ENCODE measurements around the gene KIF6.
"Not testable (repeated sequence)": the region's sequence is repeated elsewhere in the genome, so short reads cannot be mapped to it uniquely, and the experiment has no call there.

KIF6 gene

GRCh38 chr6:39507331-39507998 lies 217.7 kb downstream of the KIF6 start:
- POLR2A ChIA-PET, result no interaction called here
- DNase-seq (ENCODE audit: extremely low spot score), result no peak
- CTCF ChIA-PET, result no interaction called here
- TF ChIP-seq FOXK2 (IDR thresholded peaks at IDR 0.05) (no peak), NFRKB (IDR thresholded peaks at IDR 0.05) (no peak), CTBP1 (IDR thresholded peaks at IDR 0.05; ENCODE audit: borderline replicate concordance) (no peak), SP1 (IDR thresholded peaks at IDR 0.05) (no peak), ARNT (IDR thresholded peaks at IDR 0.05) (no peak), ELF4 (IDR thresholded peaks at IDR 0.05) (no peak), TARDBP (IDR thresholded peaks at IDR 0.05) (no peak)
- TF ChIP-seq, protein P1, sequence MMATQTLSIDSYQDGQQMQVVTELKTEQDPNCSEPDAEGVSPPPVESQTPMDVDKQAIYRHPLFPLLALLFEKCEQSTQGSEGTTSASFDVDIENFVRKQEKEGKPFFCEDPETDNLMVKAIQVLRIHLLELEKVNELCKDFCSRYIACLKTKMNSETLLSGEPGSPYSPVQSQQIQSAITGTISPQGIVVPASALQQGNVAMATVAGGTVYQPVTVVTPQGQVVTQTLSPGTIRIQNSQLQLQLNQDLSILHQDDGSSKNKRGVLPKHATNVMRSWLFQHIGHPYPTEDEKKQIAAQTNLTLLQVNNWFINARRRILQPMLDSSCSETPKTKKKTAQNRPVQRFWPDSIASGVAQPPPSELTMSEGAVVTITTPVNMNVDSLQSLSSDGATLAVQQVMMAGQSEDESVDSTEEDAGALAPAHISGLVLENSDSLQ (IDR thresholded peaks at IDR 0.05), result no peak

DNA sequence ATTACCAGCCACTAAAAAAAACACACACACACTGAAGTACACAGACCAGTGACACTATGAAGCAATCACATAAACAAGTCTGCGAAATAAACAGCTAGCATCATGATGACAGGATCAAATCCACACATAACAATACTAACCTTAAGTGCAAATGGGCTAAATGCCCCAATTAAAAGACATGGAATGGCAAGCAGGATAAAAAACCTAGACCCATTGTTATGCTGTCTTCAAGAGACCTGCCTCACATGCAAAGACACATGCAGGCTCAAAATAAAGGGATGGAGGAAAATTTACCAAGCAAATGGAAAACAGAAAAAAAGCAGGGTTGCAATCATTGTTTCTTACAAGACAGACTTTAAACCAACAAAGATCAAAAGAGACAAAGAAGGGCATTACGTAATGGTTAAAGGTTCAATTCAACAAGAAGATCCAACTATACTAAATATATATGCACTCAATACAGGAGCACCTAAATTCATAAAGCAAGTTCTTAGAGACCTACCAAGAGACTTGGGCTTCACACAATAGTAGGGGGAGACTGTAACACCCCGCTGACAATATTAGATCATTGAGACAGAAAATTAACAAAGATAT lies 222.7 kb downstream of the KIF6 start:
- DNase-seq (ENCODE audit: extremely low spot score); CTCF ChIA-PET; POLR2A ChIA-PET: not testable (repeated sequence)

- CTCF ChIA-PET, result interaction anchor here (0.5 kb wide), 1 partner anchor 30 kb away, joined by 3 read pairs; no protein-coding TSS in a partner anchor
- DNase-seq (ENCODE audit: extremely low spot score), result no peak
- POLR2A ChIA-PET, result no interaction called here
- TF ChIP-seq CTBP1 (IDR thresholded peaks at IDR 0.05; ENCODE audit: borderline replicate concordance) (no peak), FOXM1 (IDR thresholded peaks at IDR 0.05; ENCODE audit: borderline replicate concordance) (no peak), FOXK2 (IDR thresholded peaks at IDR 0.05) (no peak), ELF4 (IDR thresholded peaks at IDR 0.05) (no peak), FOXA1 (IDR thresholded peaks at IDR 0.05) (no peak), HDGF (IDR thresholded peaks at IDR 0.05; ENCODE audit: borderline replicate concordance) (no peak), ARNT (IDR thresholded peaks at IDR 0.05) (no peak), ZNF384 (IDR thresholded peaks at IDR 0.05) (no peak), BHLHE40 (IDR thresholded peaks at IDR 0.05; ENCODE audit: borderline replicate concordance) (no peak), LEF1 (IDR thresholded peaks at IDR 0.05; ENCODE audit: borderline replicate concordance) (no peak), SUZ12 (IDR thresholded peaks at IDR 0.05) (no peak), NFRKB (IDR thresholded peaks at IDR 0.05) (no peak), TARDBP (IDR thresholded peaks at IDR 0.05) (no peak)
These were observed 226.2 kb downstream of the KIF6 start for GRCh38 chr6:39499053-39499452.

DNA sequence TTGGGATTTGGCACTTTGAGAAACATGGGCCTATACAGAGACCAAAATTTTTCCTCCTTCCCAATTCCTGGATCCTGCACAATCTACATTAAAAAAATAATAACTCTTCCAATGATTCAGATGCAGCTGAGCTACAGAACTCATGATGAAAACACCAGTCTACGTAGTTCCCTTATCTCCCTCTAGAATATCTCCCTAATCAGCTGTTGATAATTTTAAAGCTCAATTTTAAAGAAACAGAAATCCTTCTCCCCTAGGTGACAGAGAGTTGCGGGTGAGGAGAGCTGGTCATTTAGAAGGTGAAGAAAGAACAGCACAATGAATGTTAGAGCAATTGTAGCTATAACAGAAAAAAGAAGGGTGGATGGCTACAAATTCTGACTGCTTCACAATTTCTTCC lies 227.1 kb downstream of the KIF6 start:
- no peak for DNase-seq (ENCODE audit: extremely low spot score)
- ChIA-PET POLR2A (no interaction called here), CTCF (interaction anchor here (0.6 kb wide), 1 partner anchor 113 kb away, joined by 3 read pairs; no protein-coding TSS in a partner anchor)
- no peak for TF ChIP-seq CTBP1 (IDR thresholded peaks at IDR 0.05; ENCODE audit: borderline replicate concordance)
- TF ChIP-seq TARDBP (IDR thresholded peaks at IDR 0.05), result no peak
- TF ChIP-seq FOXK2 (IDR thresholded peaks at IDR 0.05), result no peak
- no peak for TF ChIP-seq ELF4 (IDR thresholded peaks at IDR 0.05)
- TF ChIP-seq BHLHE40 (IDR thresholded peaks at IDR 0.05; ENCODE audit: borderline replicate concordance), result no peak
- no peak for TF ChIP-seq LEF1 (IDR thresholded peaks at IDR 0.05; ENCODE audit: borderline replicate concordance)
- no peak for TF ChIP-seq FOXM1 (IDR thresholded peaks at IDR 0.05; ENCODE audit: borderline replicate concordance)
- TF ChIP-seq NFRKB (IDR thresholded peaks at IDR 0.05), result no peak
- no peak for TF ChIP-seq SP1 (IDR thresholded peaks at IDR 0.05)
- TF ChIP-seq L3MBTL2 (conservative IDR thresholded peaks at IDR 0.05), result no peak
- TF ChIP-seq ZNF384 (IDR thresholded peaks at IDR 0.05), result no peak
- no peak for TF ChIP-seq SUZ12 (IDR thresholded peaks at IDR 0.05)
- TF ChIP-seq FOXA1 (IDR thresholded peaks at IDR 0.05), result no peak
- TF ChIP-seq ARNT (IDR thresholded peaks at IDR 0.05), result no peak
- TF ChIP-seq HDGF (IDR thresholded peaks at IDR 0.05; ENCODE audit: borderline replicate concordance), result no peak

DNA sequence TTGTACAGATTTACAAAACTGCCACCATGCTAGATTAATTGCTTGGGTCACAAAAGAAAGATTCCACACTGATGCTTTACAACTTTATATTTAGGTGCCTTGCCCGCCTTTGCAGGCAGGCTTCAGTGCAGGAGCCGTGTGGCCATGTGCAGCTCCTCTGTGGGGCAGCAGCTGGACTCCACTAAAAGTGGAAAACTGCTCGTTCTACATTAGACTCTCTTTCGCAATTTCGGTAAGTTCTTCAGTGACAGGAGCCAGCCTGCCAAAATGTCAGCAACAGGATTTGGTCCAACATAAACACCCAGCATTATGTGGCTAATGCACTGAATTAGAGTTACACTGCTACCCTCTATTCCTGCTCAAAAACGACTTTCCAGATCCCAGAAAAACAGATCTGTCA lies 228.3 kb downstream of the KIF6 start:
- TF ChIP-seq FOXK2 (IDR thresholded peaks at IDR 0.05) (no peak), HDGF (IDR thresholded peaks at IDR 0.05; ENCODE audit: borderline replicate concordance) (no peak), NFRKB (IDR thresholded peaks at IDR 0.05) (no peak), LEF1 (IDR thresholded peaks at IDR 0.05; ENCODE audit: borderline replicate concordance) (no peak)
- DNase-seq (ENCODE audit: extremely low spot score), result no peak
- ChIA-PET CTCF (no interaction called here), POLR2A (no interaction called here)

GRCh38 chr6:39496456-39496855 lies 228.8 kb downstream of the KIF6 start:
- DNase-seq (ENCODE audit: extremely low spot score), result no peak
- ChIA-PET POLR2A (no interaction called here), CTCF (no interaction called here)
- no peak for TF ChIP-seq LEF1 (IDR thresholded peaks at IDR 0.05; ENCODE audit: borderline replicate concordance)
- no peak for TF ChIP-seq HDGF (IDR thresholded peaks at IDR 0.05; ENCODE audit: borderline replicate concordance)
- TF ChIP-seq ELF4 (IDR thresholded peaks at IDR 0.05), result no peak
- TF ChIP-seq ARNT (IDR thresholded peaks at IDR 0.05), result no peak

- ChIA-PET CTCF (no interaction called here), POLR2A (no interaction called here)
- no peak for DNase-seq (ENCODE audit: extremely low spot score)
- TF ChIP-seq BHLHE40 (IDR thresholded peaks at IDR 0.05; ENCODE audit: borderline replicate concordance) (no peak), SUZ12 (IDR thresholded peaks at IDR 0.05) (no peak), ELF4 (IDR thresholded peaks at IDR 0.05) (no peak), HDGF (IDR thresholded peaks at IDR 0.05; ENCODE audit: borderline replicate concordance) (no peak), L3MBTL2 (conservative IDR thresholded peaks at IDR 0.05) (no peak), CTBP1 (IDR thresholded peaks at IDR 0.05; ENCODE audit: borderline replicate concordance) (no peak), TARDBP (IDR thresholded peaks at IDR 0.05) (no peak), NFRKB (IDR thresholded peaks at IDR 0.05) (no peak), FOXA1 (IDR thresholded peaks at IDR 0.05) (no peak), LEF1 (IDR thresholded peaks at IDR 0.05; ENCODE audit: borderline replicate concordance) (no peak), FOXM1 (IDR thresholded peaks at IDR 0.05; ENCODE audit: borderline replicate concordance) (no peak), ZNF384 (IDR thresholded peaks at IDR 0.05) (no peak), SP1 (IDR thresholded peaks at IDR 0.05) (no peak), FOXK2 (IDR thresholded peaks at IDR 0.05) (no peak), ARNT (IDR thresholded peaks at IDR 0.05) (no peak)
- TF ChIP-seq, protein P1 (IDR thresholded peaks at IDR 0.05), result no peak
These were observed 229.6 kb downstream of the KIF6 start for GRCh38 chr6:39495640-39496039.
